ENCODE measurements around the gene GGA2.
"Not testable (repeated sequence)": the region's sequence is repeated elsewhere in the genome, so short reads cannot be mapped to it uniquely, and the experiment has no call there.

Gene GGA2

DNA sequence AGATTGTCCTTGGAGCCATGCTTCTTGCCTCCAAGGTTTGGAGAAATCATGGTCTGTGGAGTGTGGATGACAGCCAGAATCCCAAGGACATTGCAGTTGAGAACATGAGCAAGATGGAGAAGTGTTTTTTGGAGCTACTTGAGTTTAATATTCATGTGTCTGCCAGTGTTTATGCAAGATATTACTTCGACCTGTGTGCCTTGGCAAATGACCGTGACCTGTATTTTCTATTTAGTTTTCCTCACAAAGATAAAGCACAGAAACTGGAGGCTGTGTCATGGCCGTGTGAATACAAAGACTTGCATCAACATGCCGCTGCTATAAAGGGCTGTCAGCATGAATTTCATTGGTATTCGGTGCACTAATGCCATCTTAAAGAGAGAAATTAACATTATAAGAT lies 9.0 kb downstream of the GGA2 start:
- no peak for DNase-seq

DNA sequence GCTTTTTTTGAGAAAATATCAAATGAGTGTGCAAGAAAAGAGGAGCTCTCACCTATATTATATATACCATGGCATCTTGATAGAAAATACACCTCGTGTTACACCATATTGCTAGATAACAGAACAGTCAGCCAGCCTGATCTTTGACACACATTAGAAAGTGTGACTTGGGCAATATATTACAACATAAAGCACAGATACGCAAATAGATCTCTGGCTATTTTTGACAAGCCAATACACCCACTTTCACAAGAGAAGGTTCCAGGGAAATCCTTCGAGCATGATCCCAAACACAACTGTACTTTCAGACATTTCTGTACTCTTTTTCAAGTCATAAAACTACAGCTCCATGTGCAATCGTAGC lies 9.4 kb downstream of the GGA2 start:
- no peak for DNase-seq

DNA sequence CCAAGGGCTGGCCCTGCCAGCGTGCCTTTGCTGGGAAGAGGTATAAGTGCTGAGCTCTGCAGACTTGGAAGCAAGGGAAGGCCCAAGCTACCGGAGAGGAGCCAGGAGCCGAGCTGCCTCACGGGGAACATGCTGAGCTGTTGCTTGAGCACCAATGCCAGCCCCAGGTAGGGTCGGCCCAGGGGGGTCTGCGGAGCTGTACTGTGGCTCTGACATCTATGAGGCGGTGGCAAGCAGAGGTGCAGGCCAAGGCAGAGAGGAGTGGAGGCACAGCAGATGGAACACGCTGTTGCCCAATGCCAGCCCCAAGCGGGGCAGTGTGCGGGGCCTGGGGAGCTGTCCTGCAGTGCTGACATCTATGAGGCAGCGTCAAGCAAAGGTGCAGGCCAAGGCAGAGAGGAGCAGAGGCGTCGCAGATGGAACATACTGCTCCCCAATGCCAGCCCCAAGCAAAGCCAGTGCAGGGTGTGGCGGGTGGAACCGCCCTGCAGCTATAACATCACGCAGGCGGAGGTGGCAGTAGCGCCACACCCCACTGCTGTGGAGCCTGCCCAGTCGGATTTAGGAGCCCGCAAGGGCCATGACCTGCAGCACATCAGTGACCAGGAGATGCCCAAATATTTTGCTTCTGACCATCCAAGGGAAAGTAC lies 10.0 kb downstream of the GGA2 start:
- no peak for DNase-seq

DNA sequence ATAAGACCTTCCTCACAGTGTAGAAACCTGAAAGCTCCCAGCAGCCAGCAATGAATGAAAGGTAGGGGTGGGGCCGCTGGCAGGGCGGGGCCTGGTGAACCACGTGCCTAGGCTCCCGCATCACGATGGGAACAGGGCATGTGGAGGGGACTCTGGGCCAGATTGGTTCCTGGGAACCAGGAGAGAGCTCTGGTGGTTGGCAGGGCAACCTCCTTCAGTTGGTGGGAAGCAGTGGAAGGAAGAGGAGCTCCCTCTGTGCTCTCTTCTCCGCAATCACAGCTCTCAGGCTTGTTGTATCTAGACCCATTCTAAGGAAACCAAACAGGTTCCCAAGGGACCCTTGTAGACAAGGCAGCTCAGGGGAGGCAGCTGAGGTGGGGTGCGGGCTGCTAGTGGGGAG lies 10.5 kb downstream of the GGA2 start:
- no peak for DNase-seq

DNA sequence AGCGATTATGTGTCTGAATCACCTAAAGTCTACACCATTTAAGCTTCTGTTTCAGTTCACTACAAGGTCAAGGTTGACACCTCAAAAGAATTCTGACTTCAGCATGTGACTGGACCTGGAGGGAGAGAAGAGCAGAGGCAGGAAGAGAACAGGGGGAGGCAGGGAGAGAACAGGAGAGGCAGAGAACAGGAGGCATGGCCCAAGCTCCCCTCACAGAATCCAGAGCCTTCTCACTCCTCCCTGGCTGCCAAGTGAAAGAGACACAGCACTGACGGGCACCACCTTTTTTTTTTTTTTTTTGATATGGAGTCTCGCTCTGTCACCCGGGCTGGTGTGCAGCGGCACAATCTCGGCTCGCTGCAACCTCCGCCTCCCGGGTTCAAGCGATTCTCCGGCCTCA lies 11.4 kb downstream of the GGA2 start:
- DNase-seq, result no peak

DNA sequence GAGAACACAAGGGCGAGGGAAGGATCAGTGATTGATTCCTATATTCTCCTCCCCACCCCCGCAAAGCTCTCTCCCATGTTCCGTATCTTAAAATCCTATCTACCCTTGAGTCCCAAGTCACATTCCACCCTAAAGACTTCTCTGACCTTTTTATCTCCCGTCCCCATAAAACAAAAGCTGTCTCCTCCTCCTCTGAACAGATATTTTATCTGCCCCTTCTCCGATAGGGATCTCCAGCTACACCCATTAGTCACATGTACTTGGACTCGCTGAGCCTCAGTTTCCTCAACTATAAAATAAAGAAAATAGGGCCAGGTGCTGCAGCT lies 12.8 kb downstream of the GGA2 start:
- DNase-seq, result no peak

DNA sequence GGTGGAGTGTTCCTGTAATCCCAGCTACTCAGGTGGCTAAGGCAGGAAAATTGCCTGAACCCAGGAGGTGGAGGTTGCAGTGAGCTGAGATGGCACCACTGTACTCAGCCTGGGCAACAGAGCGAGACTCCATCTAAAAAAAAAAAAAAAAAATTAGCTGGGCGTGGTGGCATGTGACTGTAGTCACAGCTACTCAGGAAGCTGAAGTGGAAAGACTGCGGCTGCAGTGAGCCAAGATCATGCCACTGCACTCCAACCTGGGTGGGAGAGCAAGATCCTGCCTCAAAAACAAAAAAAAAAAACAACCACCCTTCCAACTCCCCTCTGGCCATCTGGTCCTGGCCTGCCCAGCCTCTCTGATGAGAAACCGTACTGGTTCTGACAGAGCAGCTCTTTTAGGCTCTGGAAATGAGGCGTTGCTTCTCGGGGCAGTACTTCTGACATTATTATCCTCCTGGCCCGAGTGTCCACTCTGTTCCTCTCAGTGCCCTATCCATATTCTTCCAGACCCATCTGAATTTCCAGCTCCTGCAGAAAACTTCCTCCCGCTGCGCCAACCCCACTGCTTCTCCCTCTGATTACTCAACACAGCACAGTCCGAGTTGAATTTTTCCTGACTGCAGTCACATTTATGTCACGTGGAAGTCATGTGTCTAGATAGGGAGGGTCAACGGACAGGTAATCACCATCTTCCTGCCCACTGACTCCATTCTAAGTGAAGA lies 13.3 kb downstream of the GGA2 start:
- DNase-seq, result no peak

DNA sequence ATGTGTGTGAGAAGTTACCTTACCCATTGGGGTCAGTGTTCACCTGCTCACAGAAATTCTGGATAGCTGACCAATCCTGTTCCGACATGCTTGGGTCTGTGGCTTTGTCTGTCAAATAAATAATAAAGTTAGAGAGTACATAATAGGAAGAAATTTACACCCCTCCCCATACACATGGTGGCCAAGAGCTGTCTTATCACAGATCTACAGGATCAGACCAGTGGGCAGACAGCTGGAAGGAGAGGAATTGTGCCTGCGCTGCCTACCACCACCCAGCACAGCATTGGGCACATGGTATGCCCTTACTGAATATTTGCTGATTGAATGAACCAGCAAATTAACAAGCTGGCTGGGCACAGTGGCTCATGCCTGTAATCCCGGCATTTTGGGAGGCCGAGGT lies 14.6 kb downstream of the GGA2 start:
- no peak for DNase-seq

DNA sequence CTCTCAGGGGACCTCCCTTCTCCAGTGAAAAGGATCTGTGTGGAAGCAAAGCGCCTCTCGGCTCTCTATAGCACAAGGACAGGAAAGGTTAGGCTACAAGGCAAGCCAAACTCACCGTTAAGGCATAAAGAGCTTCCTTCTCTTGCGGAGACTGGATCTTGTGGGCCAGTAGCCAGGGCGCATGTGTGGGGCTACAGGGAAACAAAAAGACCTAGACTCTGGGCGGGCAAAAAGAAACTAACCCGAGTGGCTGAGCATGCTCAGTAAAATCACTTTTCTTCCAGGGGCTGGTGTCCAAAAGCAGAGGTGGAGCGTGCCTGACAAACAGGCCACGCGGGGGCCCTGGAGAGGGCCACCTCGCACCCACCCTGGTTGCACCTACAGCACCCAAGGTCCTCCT lies 16.1 kb downstream of the GGA2 start:
- DNase-seq, result no peak

DNA sequence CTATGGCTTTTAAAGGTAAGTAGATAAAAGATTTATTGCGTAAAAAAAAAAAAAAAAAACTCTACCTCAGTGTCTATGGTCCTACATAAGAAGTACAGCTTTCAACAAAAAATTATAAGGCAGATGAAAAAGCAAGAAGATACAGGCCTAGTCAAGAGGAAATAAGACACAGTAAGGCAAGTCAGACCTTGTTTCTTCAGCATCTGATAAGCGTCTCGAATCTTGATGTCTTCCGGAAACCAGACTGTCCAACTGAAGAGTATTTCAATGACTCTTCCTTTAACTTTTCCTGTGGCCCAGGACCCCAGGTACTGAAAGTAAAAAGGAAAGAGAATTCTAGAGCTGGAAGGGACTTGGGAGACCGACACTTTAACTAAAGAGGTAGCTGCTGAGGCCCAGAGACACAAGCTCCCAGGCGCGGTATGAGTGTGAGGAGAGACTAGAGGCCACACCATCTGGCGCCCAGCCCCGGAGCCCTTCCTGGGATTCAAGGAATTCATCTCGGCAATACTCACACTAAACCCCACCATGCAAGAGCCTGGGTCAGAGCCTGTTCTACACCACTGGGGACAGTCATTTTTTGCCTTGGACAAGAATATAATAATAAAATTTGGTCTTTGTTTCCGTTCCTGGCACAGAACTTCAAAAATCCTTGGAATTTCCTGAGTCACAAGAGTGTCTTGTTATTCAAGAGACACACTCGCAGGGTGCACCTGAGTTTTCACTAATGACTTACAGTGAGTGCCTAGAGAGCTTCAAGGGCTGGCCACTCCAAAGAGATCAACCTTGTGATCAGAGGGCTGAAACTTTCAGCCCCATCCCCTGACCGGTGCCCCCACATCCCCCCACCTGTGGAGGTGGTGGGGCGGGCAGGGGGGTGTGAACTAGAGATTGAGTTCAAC lies 18.6 kb downstream of the GGA2 start:
- no peak for DNase-seq

DNA sequence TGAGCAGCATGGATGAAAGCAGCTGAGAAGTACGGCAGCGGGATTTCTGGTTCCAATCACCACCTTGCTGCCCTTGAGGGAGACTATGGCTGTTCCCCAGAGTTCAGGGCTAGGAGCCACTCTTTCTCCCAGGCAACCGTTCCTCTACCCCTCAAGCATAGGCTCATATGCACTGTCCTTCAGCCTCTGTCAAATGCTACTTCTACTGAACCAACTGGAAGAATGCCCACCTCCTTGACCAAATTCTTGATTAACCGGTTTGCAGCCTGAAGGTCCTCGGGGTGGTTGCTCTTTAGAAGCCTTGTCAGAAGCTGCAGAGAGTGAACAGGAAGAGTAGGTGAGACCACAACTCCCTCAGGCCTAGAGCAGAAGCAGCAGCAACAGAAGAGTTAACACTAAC lies 23.8 kb downstream of the GGA2 start:
- DNase-seq, result no peak

DNA sequence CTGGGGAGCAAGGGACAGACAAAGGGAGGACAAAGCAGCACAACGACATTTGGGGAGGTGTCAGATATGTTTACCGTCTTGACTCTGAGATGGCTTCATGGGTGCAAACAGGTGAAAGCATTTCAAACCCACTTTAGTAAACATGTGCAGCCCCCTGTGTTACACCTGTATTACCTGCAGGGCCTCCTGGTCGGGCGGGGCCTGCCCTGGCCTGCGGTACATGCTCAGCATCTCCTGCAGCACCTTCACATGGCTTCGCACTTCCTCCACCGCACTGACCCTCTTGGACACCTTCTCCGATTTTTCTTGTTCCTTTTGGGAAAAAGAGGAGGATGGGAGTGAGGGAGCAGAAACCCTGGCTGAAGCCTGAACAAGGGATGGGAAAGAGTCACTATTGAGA lies 24.5 kb downstream of the GGA2 start:
- no peak for DNase-seq

DNA sequence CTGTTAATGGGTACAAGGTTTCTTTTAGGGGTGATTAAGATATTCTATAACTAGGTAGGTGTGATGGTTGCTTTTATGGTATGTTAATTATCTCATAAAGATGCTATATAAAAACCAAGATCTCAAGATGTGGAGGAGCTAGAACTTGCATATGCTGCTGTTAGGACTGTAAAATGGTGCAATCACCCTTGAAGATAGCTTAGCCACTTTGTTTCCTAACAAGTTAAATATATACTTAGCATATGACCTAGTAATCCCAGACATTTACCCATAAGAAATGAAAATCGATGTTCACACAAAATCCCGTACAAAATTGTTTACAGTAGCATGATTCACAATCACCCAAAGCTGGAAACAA lies 25.1 kb downstream of the GGA2 start:
- no peak for DNase-seq

DNA sequence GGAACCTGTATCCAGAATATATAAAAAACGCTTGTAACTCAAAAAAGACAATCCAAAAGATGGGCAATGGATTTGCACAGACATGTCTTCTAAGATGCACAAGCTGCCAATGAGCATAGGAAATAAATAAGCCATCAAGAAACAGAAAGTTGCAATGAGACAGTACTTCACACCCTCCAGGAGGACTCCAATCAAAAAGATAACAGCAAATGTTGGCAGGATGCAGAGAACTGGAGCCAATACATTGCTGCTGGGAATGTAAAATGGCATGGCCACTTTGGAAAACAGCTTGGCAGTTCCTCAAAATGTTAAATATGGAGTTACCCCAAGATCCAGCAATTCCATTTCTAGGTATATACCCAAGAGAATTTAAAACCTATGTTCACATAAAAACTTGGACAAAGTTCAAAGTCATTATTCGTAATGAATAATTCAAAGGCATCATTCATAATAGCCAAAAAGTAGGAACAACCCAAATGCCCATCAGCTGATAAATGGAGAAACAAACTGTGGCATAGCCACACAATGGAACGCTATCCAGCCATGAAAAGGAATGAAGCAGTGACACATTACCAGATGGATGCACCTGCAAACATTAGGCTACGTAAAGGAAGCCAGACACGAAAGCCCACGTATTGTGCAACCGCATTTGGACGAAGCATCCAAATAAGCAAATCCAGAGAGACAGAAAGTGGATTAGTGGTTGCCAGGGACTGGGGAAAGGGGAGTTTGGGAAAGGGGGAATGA lies 25.6 kb downstream of the GGA2 start:
- no peak for DNase-seq

DNA sequence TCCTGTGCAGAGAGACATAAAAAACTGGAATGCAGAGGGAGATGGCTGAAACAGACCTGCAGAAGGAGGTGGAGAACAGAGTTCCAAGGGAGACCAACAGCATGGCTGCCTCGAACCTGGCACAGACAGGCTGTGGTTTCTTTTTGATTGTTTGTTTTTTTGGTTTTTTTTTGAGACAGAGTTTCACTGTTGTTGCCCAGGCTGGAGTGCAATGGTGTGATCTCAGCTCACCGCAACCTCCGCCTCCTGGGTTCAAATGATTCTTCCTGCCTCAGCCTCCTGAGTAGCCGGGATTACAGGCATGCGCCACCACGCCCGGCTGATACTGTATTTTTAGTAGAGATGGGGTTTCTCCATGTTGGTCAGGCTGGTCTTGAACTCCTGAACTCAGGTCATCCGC lies 26.8 kb downstream of the GGA2 start:
- DNase-seq, result not testable (repeated sequence)

DNA sequence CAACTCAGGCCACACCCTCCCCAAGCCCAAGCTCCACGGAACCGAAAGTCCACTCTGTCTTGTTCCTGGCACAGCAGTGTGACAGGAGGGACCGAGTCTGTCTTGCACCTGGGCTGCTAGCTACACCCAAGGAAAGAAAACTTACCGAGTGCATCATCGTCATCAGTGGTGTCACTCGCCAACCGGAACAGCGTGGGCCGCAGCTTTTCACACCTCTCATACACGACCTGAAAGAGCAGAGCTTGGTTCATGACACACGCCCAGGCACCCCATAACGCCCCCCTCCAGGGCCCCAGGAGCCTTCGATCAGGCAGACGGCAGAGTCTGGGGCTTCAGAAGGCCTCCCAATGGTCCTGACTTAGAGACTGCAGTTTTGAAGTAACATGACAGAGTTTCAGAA lies 27.5 kb downstream of the GGA2 start:
- DNase-seq, result no peak

DNA sequence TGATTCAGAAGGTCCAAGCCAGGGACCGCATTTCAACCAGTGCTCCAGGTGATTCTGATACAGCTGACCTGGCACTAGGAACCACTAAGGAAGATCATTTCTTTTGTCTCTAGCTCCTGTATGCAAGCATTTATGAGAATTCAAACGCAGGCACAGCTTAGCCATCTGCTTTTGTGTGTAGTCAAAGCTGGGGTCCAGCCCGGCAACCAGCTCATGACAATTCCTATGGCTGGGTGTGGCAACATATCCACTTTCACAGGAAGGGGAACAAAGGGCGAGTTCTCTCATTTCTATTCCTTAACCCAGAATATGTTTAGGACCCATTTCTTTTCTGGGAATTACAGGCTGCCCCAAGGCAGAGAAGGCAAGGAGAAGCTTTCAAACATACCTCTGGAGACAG lies 30.0 kb downstream of the GGA2 start:
- no peak for DNase-seq

DNA sequence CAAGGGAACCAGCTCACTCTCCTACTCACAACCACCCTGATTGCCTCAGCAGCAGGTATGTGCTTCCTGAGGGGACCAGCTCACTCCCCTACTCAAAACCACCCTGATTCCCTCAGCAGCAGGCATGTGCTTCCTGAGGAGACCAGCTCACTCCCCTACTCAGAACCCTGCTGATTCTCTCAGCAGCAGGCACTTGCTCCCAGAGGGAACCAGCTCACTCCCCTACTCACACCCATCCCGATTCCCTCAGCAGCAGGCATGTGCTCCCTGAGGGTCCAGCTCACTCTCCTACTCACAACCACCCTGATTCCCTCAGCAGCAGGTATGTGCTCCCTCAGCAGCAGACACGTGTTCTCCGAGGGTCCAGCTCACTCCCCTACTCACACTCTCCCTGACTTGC lies 31.2 kb downstream of the GGA2 start:
- DNase-seq, result no peak

DNA sequence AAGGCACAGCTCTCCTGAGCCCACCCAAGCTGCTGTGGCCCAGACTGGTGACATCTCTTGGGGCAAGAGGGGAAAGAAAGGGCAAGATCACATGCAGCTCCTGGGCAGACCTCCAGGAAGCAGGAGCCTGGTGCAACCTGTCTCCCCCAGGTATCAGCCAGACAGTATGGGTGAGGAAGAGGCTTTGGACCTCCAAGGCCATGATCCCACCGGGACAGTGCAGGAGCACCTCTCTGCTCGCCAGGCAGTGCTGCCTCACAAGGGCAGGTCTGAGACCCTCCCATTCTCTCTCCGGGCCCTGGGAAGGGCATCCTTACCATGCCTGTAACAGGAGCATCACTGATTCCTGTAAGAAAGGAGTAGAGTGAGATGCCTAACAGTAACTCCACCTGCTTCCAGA lies 31.7 kb downstream of the GGA2 start:
- no peak for DNase-seq

DNA sequence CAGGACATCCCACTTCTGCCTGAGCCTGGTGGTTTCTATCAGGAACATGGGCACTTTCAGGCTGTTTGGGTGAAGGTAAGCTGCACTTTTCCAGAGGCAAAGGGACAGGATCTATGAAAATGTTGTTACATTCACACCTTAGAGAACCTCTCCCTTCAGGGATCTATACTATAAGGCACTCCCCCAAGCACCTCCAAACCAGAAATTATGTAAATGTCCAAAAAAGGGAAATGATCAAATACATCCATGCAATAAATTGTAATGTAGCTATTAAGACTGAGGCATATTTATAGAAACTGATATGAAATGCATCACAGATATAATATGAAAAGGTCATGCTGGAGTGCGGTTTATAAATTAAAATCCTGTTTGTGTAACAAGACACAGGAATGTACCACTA lies 34.0 kb downstream of the GGA2 start:
- no peak for DNase-seq

DNA sequence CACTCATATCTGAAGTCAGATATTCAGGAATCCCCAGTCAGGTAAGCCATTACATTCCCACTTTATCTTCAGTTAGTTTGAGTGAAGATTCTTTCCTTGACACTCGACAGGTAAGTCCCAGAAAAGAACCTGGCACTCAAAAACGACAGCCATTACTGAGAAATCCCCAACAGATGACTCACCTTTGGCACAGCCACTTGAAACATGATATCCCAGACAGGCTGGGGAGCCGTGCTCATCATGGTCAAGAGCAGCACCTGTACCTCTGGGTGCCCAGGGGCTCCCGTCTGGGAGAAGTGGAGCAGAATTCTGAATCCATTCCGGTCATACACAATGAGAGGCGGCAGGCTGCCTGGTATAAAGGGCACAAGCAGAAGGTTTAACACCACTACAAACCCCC lies 40.5 kb downstream of the GGA2 start:
- no peak for DNase-seq

DNA sequence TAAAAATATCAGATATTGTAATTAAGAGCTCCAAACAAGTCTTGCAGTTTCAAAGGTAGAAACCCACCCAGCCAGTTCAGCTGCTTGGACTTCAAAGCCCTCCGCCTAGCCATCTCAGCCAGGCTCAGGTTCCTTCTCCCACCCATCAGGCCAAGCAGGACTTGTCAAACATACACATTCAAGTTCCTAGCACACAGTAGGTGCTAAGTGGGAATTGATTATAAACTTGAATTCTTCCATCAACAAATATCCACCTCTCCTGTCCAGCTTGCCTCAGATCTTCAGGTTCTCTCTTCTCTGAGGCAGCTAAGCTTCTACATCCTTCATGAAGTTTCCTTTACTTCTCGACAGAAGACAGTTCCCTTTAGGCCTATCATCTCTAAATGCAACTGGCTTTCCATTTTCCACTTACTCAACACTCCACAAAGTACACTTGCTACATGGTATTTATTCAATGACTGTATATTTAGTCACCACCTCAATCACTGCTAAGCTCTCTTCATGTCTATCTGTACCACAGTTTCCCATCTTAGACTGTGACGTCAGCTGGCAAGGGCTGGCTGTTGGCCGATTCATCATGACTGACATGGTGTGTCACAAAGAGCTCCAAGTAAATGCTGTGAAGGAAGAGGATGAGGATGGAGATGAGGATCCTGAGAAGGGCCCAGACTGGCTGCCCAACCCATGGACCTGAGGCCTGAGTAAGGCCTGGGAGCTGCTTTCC lies 44.0 kb downstream of the GGA2 start:
- no peak for DNase-seq

DNA sequence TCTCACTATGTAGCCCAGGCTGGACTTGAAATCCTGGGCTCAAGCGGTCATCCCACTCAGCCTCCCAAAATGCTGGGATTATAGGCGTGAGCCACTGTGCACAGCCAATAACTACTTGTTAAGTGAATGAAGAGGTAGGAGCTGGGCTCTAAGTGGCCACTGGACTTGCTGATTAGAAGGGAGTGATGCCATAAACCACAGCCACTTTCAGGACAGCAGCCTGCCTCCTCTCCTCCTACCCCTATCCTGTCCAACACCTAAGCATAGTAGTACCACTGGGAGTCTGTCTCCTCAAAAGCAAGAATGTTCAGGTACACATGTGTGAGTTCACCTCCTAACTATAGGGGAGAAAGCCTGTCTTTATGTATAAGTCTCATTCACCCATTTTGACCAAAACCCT lies 45.1 kb downstream of the GGA2 start:
- DNase-seq, result no peak

Measured in NCI-H526 treated with DMSO at 0.1 percent for 48 hours (cell line).